OCI-LY7 (cell line): Measurements from ENCODE around the gene TSR3. TPM values are rescaled to one million over a fixed set of nuclear protein-coding genes. Genes with fewer than 3 reads are reported as not detected.

ENCODE experiments used
- BruUV-seq: library from RNA; stranded (reverse); fragments of 400-500 nt; replicated peaks from 2 replicates; lab custom pipeline; 2021; lab: Mats Ljungman, UMichigan
- CTCF ChIA-PET: fragments of 300-600 bp; sonication (Branson Sonifier 250); formaldehyde crosslinking; loops from one replicate; lab custom pipeline; 2022; ENCODE audit warnings: antibody characterized with exemption; ENCODE audit not compliant: unreplicated experiment; lab: Charles Lee
- POLR2A ChIA-PET: fragments of 300-600 bp; sonication (Branson Sonifier 250); formaldehyde crosslinking; loops from one replicate; lab custom pipeline; 2022; ENCODE audit warnings: antibody characterized with exemption; lab: Charles Lee
- DNase-seq: peaks from one replicate; pipeline ENCODE4 v3.0.0-alpha.2; 2015; ENCODE audit warnings: low spot score
- H2AFZ ChIP-seq: fragments of 200-600 bp; sonication (generic), shearing (Covaris generic); 2 replicates; pipeline ENCODE4 v1.6.1; 2014; ENCODE audit warnings: mild to moderate bottlenecking, antibody characterized with exemption, low read length, moderate library complexity
- H3K27ac ChIP-seq: fragments of 200-600 bp; sonication (generic); 2 replicates; pipeline ENCODE4 v1.5.1; 2014; ENCODE audit warnings: mixed run types, low read depth, mild to moderate bottlenecking, moderate library complexity, low read length, inconsistent platforms; ENCODE audit not compliant: poor library complexity, severe bottlenecking
- H3K36me3 ChIP-seq: fragments of 200-600 bp; sonication (generic); 2 replicates; pipeline ENCODE4 v1.6.1; 2014; ENCODE audit warnings: mild to moderate bottlenecking, antibody characterized with exemption, low read length, moderate library complexity, mixed read lengths; ENCODE audit not compliant: insufficient read depth
- H3K4me1 ChIP-seq: fragments of 200-600 bp; sonication (generic); 2 replicates; pipeline ENCODE4 v1.5.1; 2014; ENCODE audit warnings: mild to moderate bottlenecking, low read length; ENCODE audit not compliant: insufficient read depth, poor library complexity, severe bottlenecking
- H3K4me2 ChIP-seq: fragments of 200-600 bp; sonication (generic); 2 replicates; pipeline ENCODE4 v1.6.1; 2014; ENCODE audit warnings: mild to moderate bottlenecking, low read length
- H3K4me3 ChIP-seq: fragments of 200-600 bp; sonication (generic); 2 replicates; pipeline ENCODE4 v1.5.1; 2014; ENCODE audit warnings: mild to moderate bottlenecking, low read depth, low read length; ENCODE audit not compliant: poor library complexity, severe bottlenecking
- H3K79me2 ChIP-seq: fragments of 200-600 bp; sonication (generic); 2 replicates; pipeline ENCODE4 v1.6.1; 2016; ENCODE audit warnings: low read depth, mild to moderate bottlenecking, low read length, moderate library complexity, mixed read lengths; ENCODE audit not compliant: insufficient read depth
- H3K9me2 ChIP-seq: fragments of 200-600 bp; sonication (generic); 2 replicates; pipeline ENCODE4 v1.6.1; 2016; ENCODE audit warnings: mild to moderate bottlenecking, low read length, mixed read lengths; ENCODE audit not compliant: insufficient read depth
- H3K9me3 ChIP-seq: fragments of 200-600 bp; sonication (generic); 2 replicates; pipeline ENCODE4 v1.6.1; 2014; ENCODE audit warnings: mild to moderate bottlenecking, mixed run types, low read length, mixed read lengths
- H4K20me1 ChIP-seq: fragments of 200-600 bp; sonication (generic); 2 replicates; pipeline ENCODE4 v1.6.1; 2014; ENCODE audit warnings: mild to moderate bottlenecking, antibody characterized with exemption, low read length, moderate library complexity, mixed read lengths; ENCODE audit not compliant: insufficient read depth
- EZH2phosphoT487 ChIP-seq: fragments of 200-600 bp; sonication (generic); IDR thresholded peaks from 2 replicates; pipeline ENCODE4 v1.6.1; 2018; ENCODE audit warnings: low read depth, borderline replicate concordance, mild to moderate bottlenecking, mixed run types, antibody characterized with exemption, low read length, moderate library complexity, mixed read lengths
- intact Hi-C: fragments of 100-400 bp; cut with micrococcal nuclease; formaldehyde crosslinking; loops from one replicate; pipeline ENCODE4 v1.10.0; 2022; ENCODE audit not compliant: unreplicated experiment
- total RNA-seq, 2 experiments: library from RNA; depleted of rRNA in 1 of 2; stranded (reverse); fragments of >200 nt in 1 of 2; shearing (Covaris generic) in 1 of 2; gene quantifications; 2 replicates each; pipeline ENCODE4 v1.2.3, GENCODE V29; 2014 to 2022
- TF ChIP-seq, protein P1 (sequence below): fragments of 200-600 bp; sonication (generic); conservative IDR thresholded peaks from 2 replicates; pipeline ENCODE4 v1.5.1; 2014; ENCODE audit warnings: mild to moderate bottlenecking, antibody characterized with exemption, low read length, moderate library complexity, mixed read lengths

Gene TSR3
- total RNA-seq, 2 experiments from 2014 or later, result 47.2 to 75.8 TPM

DNA sequence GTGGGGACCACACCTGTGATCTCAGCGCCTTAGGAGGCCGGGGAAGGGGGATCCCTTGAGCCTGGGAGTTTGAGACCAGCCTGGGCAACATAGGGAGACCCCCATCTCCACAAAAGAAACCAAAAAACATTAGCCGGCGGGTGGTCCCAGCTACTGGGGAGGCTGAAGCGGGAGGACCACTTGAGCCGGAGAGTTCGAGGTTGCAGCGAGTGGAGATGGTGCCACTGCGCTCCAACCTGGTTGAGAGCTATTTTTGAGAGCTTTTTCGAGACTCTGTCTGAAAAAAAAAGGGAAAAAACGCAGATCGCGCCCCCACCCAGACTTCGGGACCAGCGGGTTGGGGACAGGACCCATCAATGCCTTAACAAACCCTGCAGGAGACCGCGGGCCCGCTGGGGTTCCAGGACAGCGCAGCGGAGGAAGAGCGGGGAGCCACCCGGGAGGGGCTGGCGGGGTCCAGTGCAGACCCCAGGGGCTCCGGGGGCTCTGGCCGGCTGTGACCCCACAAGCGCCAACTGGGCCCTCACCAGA, 19.0 kb downstream of the TSR3 start:
- ChIA-PET CTCF (interaction anchor here (1.4 kb wide), 1 partner anchor 10 kb away, joined by 5 read pairs; no protein-coding TSS in a partner anchor), POLR2A (interaction anchor here (0.6 to 0.7 kb wide), 2 partner anchors 10 to 512 kb away, joined by 3 to 5 read pairs; no protein-coding TSS in a partner anchor)
- H2AFZ ChIP-seq, result no peak overlapping the region; the same call in 1 of the 2 replicates
- H3K9me2 ChIP-seq, result no peaks in the 10 kb centered on the region
- no peaks in the 10 kb centered on the region for H4K20me1 ChIP-seq
- no peak for DNase-seq
- intact Hi-C loops, result no loop called here
- no peaks in the 10 kb centered on the region for H3K36me3 ChIP-seq
- no peaks in the 10 kb centered on the region for H3K79me2 ChIP-seq
- H3K4me1 ChIP-seq, result peaks cover 31% of the 10 kb centered on the region
- TF ChIP-seq, protein P1, sequence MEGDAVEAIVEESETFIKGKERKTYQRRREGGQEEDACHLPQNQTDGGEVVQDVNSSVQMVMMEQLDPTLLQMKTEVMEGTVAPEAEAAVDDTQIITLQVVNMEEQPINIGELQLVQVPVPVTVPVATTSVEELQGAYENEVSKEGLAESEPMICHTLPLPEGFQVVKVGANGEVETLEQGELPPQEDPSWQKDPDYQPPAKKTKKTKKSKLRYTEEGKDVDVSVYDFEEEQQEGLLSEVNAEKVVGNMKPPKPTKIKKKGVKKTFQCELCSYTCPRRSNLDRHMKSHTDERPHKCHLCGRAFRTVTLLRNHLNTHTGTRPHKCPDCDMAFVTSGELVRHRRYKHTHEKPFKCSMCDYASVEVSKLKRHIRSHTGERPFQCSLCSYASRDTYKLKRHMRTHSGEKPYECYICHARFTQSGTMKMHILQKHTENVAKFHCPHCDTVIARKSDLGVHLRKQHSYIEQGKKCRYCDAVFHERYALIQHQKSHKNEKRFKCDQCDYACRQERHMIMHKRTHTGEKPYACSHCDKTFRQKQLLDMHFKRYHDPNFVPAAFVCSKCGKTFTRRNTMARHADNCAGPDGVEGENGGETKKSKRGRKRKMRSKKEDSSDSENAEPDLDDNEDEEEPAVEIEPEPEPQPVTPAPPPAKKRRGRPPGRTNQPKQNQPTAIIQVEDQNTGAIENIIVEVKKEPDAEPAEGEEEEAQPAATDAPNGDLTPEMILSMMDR, result no peak
- no peak for TF ChIP-seq EZH2phosphoT487
- no peaks in the 10 kb centered on the region for H3K9me3 ChIP-seq
- no TSS peak for BruUV-seq
- H3K27ac ChIP-seq, result peak overlapping the region; percentile 71
- H3K4me2 ChIP-seq, result peak overlapping the region; percentile 79; the same call in 1 of the 2 replicates
- H3K4me3 ChIP-seq, result no peak overlapping the region

DNA sequence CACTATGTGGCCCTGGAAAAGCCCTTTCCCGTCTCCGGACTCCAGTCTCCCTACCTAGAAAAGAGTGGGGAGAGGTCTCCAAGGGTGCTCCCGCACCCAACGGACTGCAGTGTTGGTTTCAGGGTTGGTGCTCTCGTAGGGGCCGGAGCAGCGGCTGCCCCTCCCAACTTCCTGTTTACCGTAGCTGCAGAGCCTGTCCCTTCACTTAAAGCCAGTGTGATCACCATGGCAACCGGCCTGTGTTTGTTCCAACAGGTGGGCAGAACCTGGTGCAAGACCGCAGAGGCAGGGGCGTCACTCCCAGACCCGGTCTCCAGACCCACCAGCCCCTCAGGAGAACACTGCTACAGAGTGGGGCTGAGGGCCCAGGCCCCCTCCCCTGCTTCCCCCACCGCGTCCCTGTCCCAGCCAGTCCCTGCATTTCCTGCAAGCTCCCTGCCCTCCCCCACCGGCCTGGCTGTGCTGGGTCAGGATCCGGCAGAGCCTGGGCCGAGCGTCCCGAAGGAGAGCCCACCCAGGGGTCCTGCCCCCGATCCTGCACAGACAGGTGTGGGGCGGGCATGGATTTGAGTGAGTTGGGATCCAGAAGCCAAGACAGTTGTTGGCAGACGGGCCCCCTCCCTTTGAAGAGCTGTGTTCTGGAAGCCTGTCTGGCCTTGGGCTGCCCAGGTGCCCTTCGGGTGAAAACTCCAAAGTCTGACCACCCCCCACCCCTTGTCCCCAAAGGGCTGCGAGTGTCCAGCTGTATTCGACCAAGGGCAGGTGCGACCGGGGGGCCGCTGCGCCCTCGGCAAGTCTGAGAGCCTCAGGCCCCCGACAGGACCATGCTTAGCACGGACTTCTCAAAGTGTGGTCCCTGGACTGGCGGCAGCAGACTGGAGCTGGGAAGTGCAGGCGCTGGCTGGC, 19.7 kb downstream of the TSR3 start:
- H3K4me3 ChIP-seq, result peak overlapping the region; percentile 57
- no peaks in the 10 kb centered on the region for H3K9me2 ChIP-seq
- peaks cover 31% of the 10 kb centered on the region for H3K4me1 ChIP-seq
- no peaks in the 10 kb centered on the region for H3K9me3 ChIP-seq
- H4K20me1 ChIP-seq, result no peaks in the 10 kb centered on the region
- CTCF ChIA-PET, result interaction anchor here (1.4 kb wide), 1 partner anchor 11 kb away, joined by 5 read pairs; no protein-coding TSS in a partner anchor
- peak overlapping the region; percentile 79 for H3K4me2 ChIP-seq
- peak; percentile 97 for DNase-seq
- no peaks in the 10 kb centered on the region for H3K79me2 ChIP-seq
- intact Hi-C loops, result loop anchor here (1.0 kb wide), 1 partner anchor 10 kb away; no protein-coding TSS in a partner anchor
- TF ChIP-seq EZH2phosphoT487, result no peak
- TF ChIP-seq, protein P1, result no peak
- H3K36me3 ChIP-seq, result no peaks in the 10 kb centered on the region
- H2AFZ ChIP-seq, result peak overlapping the region; percentile 52; the same call in 1 of the 2 replicates
- POLR2A ChIA-PET, result interaction anchor here (0.6 to 0.7 kb wide), 2 partner anchors 10 to 513 kb away, joined by 3 to 5 read pairs; no protein-coding TSS in a partner anchor
- no TSS peak for BruUV-seq
- peak overlapping the region; percentile 71 for H3K27ac ChIP-seq
